Progenitor cell of endocrine pancreas (in vitro differentiated cells): ENCODE results near the gene DXO. TPM values are rescaled to one million over a fixed set of nuclear protein-coding genes. Genes with fewer than 3 reads are reported as not detected.
"Not testable (repeated sequence)": the region's sequence is repeated elsewhere in the genome, so short reads cannot be mapped to it uniquely, and the experiment has no call there.

Experiments
- DNase-seq: peaks from one replicate; pipeline ENCODE4 v3.0.0; 2021; ENCODE audit warnings: low spot score; ENCODE audit not compliant: unreplicated experiment
- H3K27ac Mint-ChIP-seq: 2 replicates; pipeline ENCODE4 v1.8.0; 2021; ENCODE audit warnings: mild to moderate bottlenecking, moderate library complexity, mixed read lengths
- H3K27me3 Mint-ChIP-seq: 2 replicates; pipeline ENCODE4 v1.8.0; 2021; ENCODE audit warnings: mixed read lengths
- H3K36me3 Mint-ChIP-seq: 2 replicates; pipeline ENCODE4 v1.8.0; 2022; ENCODE audit warnings: mixed read lengths; ENCODE audit not compliant: insufficient read depth
- H3K4me1 Mint-ChIP-seq: 2 replicates; pipeline ENCODE4 v1.8.0; 2021; ENCODE audit warnings: low read depth, mixed read lengths
- H3K4me3 Mint-ChIP-seq: 2 replicates; pipeline ENCODE4 v1.8.0; 2021; ENCODE audit warnings: low read depth, mild to moderate bottlenecking, moderate library complexity, mixed read lengths
- H3K9me3 Mint-ChIP-seq: 2 replicates; pipeline ENCODE4 v1.8.0; 2021; ENCODE audit warnings: low read depth, mixed read lengths
- total RNA-seq: library from RNA; stranded (reverse); gene quantifications from 2 replicates; pipeline ENCODE4 v1.2.1, GENCODE V29; 2021

Gene DXO
- total RNA-seq, 1 donor from 2014 or later: 29.4 TPM

- not testable (repeated sequence) for DNase-seq, H3K4me1 Mint-ChIP-seq, H3K27ac Mint-ChIP-seq, H3K9me3 Mint-ChIP-seq, H3K36me3 Mint-ChIP-seq, H3K4me3 Mint-ChIP-seq, H3K27me3 Mint-ChIP-seq
These were observed 33.1 kb upstream of the DXO start for GRCh38 chr6:32004864-32005537.

GRCh38 chr6:32004393-32004792, 32.5 kb upstream of the DXO start:
- not testable (repeated sequence) for DNase-seq, H3K9me3 Mint-ChIP-seq, H3K27me3 Mint-ChIP-seq, H3K27ac Mint-ChIP-seq, H3K36me3 Mint-ChIP-seq, H3K4me3 Mint-ChIP-seq, H3K4me1 Mint-ChIP-seq

- not testable (repeated sequence) for H3K36me3 Mint-ChIP-seq, H3K27ac Mint-ChIP-seq, H3K27me3 Mint-ChIP-seq, H3K4me3 Mint-ChIP-seq, H3K9me3 Mint-ChIP-seq, H3K4me1 Mint-ChIP-seq, DNase-seq
These were observed 31.4 kb upstream of the DXO start for GRCh38 chr6:32003301-32003700.

GRCh38 chr6:32002546-32003268, 30.8 kb upstream of the DXO start:
- H3K9me3 Mint-ChIP-seq, H3K4me1 Mint-ChIP-seq, H3K27ac Mint-ChIP-seq, H3K4me3 Mint-ChIP-seq, H3K36me3 Mint-ChIP-seq, H3K27me3 Mint-ChIP-seq, DNase-seq: not testable (repeated sequence)

- H3K36me3 Mint-ChIP-seq, H3K4me1 Mint-ChIP-seq, H3K9me3 Mint-ChIP-seq, H3K27me3 Mint-ChIP-seq, DNase-seq, H3K27ac Mint-ChIP-seq, H3K4me3 Mint-ChIP-seq: not testable (repeated sequence)
These were observed 24.4 kb upstream of the DXO start for GRCh38 chr6:31996385-31996784.

- not testable (repeated sequence) for H3K9me3 Mint-ChIP-seq, H3K4me3 Mint-ChIP-seq
These were observed 22.5 kb upstream of the DXO start for GRCh38 chr6:31994421-31994820.

GRCh38 chr6:31989363-31989762, 17.4 kb upstream of the DXO start:
- not testable (repeated sequence) for H3K4me1 Mint-ChIP-seq, H3K36me3 Mint-ChIP-seq, H3K9me3 Mint-ChIP-seq, H3K27me3 Mint-ChIP-seq, H3K27ac Mint-ChIP-seq, DNase-seq, H3K4me3 Mint-ChIP-seq

More at GRCh38 chr6:31994421-31994820, 22.5 kb upstream of the DXO start:
- H3K4me1 Mint-ChIP-seq, H3K27me3 Mint-ChIP-seq, H3K36me3 Mint-ChIP-seq, H3K27ac Mint-ChIP-seq, DNase-seq: not testable (repeated sequence)

GRCh38 chr6:31981744-31982143, 9.8 kb upstream of the DXO start, which contains the start of gene C4A:
C4A (plus strand) TSS chr6:31982057; CDS start chr6:31982108, 51 bp downstream.
- H3K36me3 Mint-ChIP-seq, H3K4me1 Mint-ChIP-seq, H3K4me3 Mint-ChIP-seq, H3K27me3 Mint-ChIP-seq, H3K9me3 Mint-ChIP-seq, H3K27ac Mint-ChIP-seq, DNase-seq: not testable (repeated sequence)

- H3K36me3 Mint-ChIP-seq, H3K27ac Mint-ChIP-seq, H3K4me1 Mint-ChIP-seq, DNase-seq, H3K9me3 Mint-ChIP-seq, H3K27me3 Mint-ChIP-seq, H3K4me3 Mint-ChIP-seq: not testable (repeated sequence)
These were observed 9.1 kb upstream of the DXO start for GRCh38 chr6:31980998-31981397.

GRCh38 chr6:31980195-31980876, 8.4 kb upstream of the DXO start:
- not testable (repeated sequence) for H3K27me3 Mint-ChIP-seq, H3K4me1 Mint-ChIP-seq, DNase-seq, H3K9me3 Mint-ChIP-seq, H3K4me3 Mint-ChIP-seq, H3K27ac Mint-ChIP-seq
- H3K36me3 Mint-ChIP-seq: peaks cover 10% of the 10 kb centered on the region
